Cerebellar cortex (tissue), 1 donor: ENCODE measurements around the gene SDC1.

ENCODE experiments used
- DNase-seq: peaks from one replicate; pipeline ENCODE4 v3.0.0-alpha.2; 2015; ENCODE audit warnings: low spot score

Gene SDC1

GRCh38 chr2:20227894-20228505, 3.1 kb upstream of the SDC1 start:
- no peak for DNase-seq

GRCh38 chr2:20226152-20226545, 1.2 kb upstream of the SDC1 start:
- no peak for DNase-seq

DNA sequence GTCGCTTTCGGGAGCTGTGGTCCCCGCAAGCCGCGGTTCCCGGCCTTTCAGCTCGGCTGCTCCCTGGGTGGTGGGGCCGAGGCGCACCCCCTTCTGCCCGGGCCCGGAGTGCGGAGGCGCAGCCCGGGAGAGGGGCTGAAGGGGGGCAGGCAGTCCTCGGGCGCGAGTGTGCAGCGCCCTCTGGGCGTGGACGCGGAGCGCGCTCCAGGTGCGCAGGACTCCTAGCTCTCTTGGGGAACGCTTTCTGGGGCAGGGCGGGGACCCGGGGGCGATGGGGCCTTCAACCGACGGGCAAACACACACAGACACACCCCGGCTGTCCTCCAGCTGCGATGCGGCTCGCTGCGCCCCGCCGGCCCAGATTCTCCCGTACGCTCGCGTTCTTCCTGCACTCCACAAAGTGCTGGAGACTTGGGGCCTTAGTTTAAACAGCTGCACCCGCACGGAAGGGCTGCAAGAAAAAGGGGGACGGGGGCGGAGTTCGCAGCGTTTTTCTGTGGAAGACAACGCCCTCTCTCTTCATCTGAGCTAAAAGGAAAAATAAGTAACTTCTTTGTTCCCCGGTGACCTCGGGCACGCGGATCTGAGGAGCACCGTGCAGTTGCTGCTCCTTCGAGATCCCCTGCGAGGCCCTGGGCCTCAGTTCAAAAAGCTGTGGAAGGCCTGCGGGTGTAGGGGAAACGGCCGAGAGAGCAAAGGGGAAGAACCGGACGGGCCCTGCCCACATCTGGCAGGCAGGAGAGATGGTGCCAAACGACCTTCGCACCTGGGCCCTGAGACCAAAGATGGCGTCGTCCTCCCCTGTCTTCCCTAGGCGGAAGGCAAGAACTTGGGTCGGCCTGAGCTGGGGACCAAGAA, 593 bp upstream of the SDC1 start:
- DNase-seq: peak; percentile 34

- no peak for DNase-seq
These were observed 690 bp downstream of the SDC1 start for GRCh38 chr2:20224164-20224715.

- no peak for DNase-seq
These were observed 1.3 kb downstream of the SDC1 start for GRCh38 chr2:20223407-20224163.

GRCh38 chr2:20222769-20223406, 2.0 kb downstream of the SDC1 start:
- no peak for DNase-seq

DNA sequence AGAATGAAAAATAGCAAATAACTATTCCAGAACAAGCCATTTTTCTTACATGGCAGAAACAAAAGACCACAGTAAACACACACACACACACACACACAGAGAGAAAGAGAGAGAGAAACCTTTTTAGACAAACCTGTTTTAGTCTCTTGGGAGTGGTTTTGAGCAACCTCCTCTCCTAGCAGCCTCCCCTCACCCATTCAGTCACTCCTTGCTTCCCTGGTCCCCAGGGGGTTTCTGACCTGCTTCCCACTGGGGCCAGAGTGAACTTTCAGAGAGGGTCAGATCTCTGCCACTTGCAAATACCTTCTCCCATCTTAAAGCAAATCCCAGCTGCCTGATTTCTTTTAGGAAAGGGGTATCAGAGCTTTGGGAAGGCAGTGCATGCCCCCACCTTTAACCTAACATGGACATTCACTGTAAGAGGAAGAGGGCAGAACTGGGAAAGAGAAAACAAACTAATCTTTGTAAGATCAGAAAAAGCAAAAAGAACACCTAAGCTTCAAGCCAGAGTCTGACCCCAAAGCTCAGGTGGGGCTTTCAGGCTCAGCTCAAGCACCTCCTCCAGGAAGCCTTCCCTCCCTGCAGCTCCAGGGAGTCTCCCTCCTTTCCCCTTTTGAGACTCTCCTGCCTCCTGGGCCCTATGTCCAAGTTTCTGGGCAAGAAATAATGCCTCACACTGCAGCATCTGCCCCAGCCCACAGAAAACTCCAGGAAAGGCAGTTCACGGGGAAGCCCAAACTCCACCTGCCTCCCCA, 2.7 kb downstream of the SDC1 start:
- no peak for DNase-seq

- DNase-seq: no peak
These were observed 3.4 kb downstream of the SDC1 start for GRCh38 chr2:20221555-20221973.

- DNase-seq: no peak
These were observed 4.0 kb downstream of the SDC1 start for GRCh38 chr2:20220806-20221554.

DNA sequence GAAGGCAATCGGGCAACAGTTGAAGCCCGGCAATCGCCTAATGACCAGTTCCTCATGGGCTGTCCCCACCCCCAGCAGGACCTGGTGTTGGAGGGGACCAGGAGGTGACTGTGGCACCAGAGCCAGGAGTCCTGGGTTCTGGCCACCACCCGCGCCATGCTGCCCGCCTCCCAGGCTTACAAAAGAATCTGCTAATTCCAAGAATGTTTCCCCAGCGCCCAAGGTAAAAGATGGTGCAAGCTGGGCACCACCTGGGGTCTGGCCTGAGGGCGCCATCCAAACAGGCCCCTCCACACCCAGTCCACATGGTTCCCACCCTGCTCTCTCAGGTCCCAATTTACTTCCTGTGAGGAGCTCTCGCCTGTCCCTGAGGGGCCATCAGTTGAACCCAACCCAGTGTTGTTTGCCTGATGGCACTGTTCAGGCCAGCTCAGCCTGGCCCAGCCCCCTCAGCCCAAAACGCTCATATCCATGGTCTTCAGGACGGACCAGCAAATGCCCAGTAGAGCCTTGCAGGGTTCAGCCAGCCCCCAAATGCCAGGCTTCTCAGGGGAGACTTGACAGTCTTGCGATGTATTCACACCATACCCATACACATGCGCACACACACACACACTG, 5.1 kb downstream of the SDC1 start:
- DNase-seq: no peak

- no peak for DNase-seq
These were observed 6.3 kb downstream of the SDC1 start for GRCh38 chr2:20218331-20219320.

GRCh38 chr2:20217041-20217970, 7.6 kb downstream of the SDC1 start:
- DNase-seq: no peak

DNA sequence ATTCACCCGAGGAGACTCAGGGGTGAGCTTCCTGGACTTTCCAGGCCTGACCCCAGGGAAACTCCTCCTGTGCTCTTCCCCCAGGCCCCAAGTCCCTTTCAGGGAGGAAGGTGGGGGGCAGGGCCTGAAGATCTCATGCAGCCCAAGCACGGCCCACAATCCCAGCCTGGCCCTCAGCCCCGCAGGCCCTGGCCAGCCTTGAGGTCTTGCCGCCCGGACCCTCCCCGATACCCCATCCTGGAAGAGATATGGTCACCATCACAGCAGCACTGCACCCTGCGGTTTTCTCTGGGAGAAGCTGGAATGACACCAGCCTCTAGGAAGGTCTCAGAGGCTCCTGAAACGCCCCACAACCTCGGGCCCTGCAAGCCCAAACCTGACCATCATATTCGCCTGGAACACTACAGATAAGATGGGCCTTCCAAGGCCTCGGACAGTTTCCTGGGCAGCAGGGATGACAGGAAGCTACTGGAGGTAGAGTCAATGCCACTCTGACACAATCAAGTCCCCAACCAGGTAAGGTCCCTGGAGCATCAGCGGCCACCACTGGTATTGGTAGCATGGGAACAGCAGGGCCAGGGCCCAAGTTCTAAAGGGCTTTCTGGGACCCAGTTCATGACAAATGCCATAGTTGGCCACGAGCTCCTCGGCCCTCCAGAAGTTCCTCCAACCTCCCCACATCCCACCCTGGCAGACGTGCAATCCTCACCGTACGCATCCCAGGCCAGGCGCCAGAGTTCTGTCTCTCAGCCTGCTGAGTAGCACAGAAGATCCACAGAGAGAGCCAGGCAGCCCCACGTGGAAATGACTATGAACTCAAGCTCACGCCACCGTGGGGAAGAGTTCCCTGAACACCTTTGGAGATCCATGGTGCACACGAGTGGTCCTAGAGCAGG, 8.6 kb downstream of the SDC1 start:
- no peak for DNase-seq

DNA sequence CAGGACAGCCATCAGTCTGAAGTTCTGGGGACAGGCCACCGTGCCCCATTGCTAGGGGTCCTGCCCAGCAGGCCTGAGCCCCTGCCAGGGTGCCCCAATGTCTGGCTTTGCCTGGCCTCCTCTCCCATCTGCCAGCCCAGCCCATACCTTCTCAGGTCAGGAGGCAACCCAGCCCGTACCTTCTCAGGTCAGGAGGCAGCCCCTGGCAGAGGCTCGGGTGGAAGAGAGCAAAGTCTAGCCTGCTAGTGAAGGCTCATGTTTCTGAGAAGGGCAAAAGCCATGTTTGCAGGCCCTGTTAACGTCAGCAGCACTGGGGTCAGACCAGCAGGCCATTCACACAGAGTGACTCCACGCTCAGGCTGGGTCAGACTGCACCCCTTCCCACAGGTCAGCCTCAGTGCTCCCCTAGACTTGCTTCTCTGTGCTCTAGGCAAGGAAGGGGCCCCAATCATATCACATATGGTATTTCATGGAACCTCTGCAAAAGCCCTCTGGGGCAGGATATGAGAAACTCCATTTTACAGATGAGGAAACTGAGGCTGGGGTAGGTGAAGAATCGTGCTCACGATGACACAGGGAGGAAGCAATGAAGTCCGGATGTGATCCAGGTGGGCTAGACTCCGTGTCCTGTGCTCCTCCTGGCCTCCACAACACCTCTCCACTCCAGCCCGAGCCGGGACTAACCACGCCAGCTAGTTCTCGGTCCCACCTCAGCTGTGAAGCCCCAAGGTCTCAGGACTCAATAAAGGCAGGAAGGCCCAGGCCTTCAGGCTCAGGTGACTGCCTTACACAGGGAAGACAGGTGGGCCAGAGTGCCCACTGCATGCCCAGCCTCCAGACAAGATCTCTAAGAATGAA, 9.5 kb downstream of the SDC1 start:
- DNase-seq: no peak

DNA sequence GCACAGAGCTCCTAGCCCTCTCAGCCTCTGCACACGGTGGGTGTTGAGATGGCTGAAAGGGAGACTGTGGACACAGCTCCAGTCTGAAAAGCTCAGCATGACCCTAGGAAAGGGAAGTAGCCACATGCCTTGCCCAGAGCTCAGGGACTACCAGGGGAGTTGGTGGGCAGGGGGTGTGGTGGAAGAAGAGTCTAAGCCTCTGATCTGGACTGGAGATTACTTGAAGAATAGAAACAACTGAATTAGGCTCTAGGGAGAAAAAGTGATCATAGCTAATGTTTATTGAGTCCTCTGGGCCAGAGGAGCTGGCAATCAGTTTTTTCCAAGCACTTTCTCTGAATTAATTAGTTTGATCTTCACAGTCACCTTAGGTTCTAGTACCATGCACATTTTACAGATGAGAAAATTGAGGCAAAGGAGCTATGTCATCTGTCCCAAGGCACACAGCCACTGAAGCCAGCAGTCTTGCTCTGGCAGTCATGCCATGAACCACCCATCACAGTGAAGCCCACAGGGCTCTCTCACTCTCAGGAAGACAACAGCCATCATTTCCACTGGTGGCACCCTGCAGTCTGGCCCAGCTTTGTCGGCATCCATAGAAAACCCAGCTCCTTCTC, 10.3 kb downstream of the SDC1 start:
- no peak for DNase-seq
